ENCODE measurements around the gene CENPK.
A peak's percentile ranks its signal among the peaks of the same experiment; 100 is the strongest.
"Not testable (repeated sequence)": the region's sequence is repeated elsewhere in the genome, so short reads cannot be mapped to it uniquely, and the experiment has no call there.

CENPK gene

GRCh38 chr5:65562731-65563701 is at the start of gene CENPK, which contains the start of gene PPWD1:
TSS of gene CENPK (minus strand) at chr5:65563168. CDS start at chr5:65554907, 8,261 bp downstream.
TSS of gene PPWD1 (plus strand) at chr5:65563296. CDS start at chr5:65563311, 15 bp downstream.
- peak; percentile 99 for ATAC-seq
- DNase-seq = peak; percentile 93

- DNase-seq (no peak), ATAC-seq (no peak)
These were observed 49.4 kb upstream of the CENPK start for GRCh38 chr5:65612298-65612907.

- ATAC-seq = no peak
These were observed 48.6 kb upstream of the CENPK start for GRCh38 chr5:65611524-65611923.

GRCh38 chr5:65601761-65602160 is 38.8 kb upstream of the CENPK start:
- ATAC-seq = not testable (repeated sequence)

More at GRCh38 chr5:65611524-65611923, 48.6 kb upstream of the CENPK start:
- no peak for DNase-seq

GRCh38 chr5:65588694-65589093 is 25.7 kb upstream of the CENPK start:
- no peak for DNase-seq
- ATAC-seq = no peak

More at GRCh38 chr5:65601761-65602160, 38.8 kb upstream of the CENPK start:
- not testable (repeated sequence) for DNase-seq

- DNase-seq (no peak), ATAC-seq (no peak)
These were observed 14.2 kb upstream of the CENPK start for GRCh38 chr5:65577141-65577540.

GRCh38 chr5:65570598-65571226 is 7.7 kb upstream of the CENPK start:
- ATAC-seq (no peak), DNase-seq (no peak)

- ATAC-seq = no peak
- DNase-seq = no peak
These were observed 3.5 kb upstream of the CENPK start for GRCh38 chr5:65566505-65566904.

- no peak for DNase-seq
These were observed 809 bp upstream of the CENPK start for GRCh38 chr5:65563777-65564176.

GRCh38 chr5:65556718-65557117 is 6.2 kb downstream of the CENPK start:
- ATAC-seq (no peak), DNase-seq (no peak)

More at GRCh38 chr5:65563777-65564176, 809 bp upstream of the CENPK start:
- no peak for ATAC-seq

- no peak for ATAC-seq
- no peak for DNase-seq
These were observed 6.8 kb downstream of the CENPK start for GRCh38 chr5:65556181-65556580.

GRCh38 chr5:65555287-65555686 is 7.7 kb downstream of the CENPK start:
- DNase-seq (no peak), ATAC-seq (no peak)

GRCh38 chr5:65553941-65554340 is 9.0 kb downstream of the CENPK start:
- DNase-seq (no peak), ATAC-seq (no peak)

GRCh38 chr5:65548281-65548680 is 14.7 kb downstream of the CENPK start:
- no peak for ATAC-seq
- no peak for DNase-seq

GRCh38 chr5:65546141-65546540 is 16.8 kb downstream of the CENPK start:
- DNase-seq (no peak), ATAC-seq (no peak)

GRCh38 chr5:65544473-65544872 is 18.5 kb downstream of the CENPK start:
- no peak for DNase-seq
- no peak for ATAC-seq

GRCh38 chr5:65539827-65540226 is 23.1 kb downstream of the CENPK start:
- DNase-seq (no peak), ATAC-seq (no peak)

- ATAC-seq (no peak), DNase-seq (no peak)
These were observed 27.4 kb downstream of the CENPK start for GRCh38 chr5:65535529-65535987.

- DNase-seq (no peak), ATAC-seq (no peak)
These were observed 32.1 kb downstream of the CENPK start for GRCh38 chr5:65530904-65531303.

GRCh38 chr5:65525726-65526125 is 37.2 kb downstream of the CENPK start:
- DNase-seq = no peak
- ATAC-seq = no peak

GRCh38 chr5:65512170-65512937 is 50.6 kb downstream of the CENPK start:
- DNase-seq (no peak), ATAC-seq (no peak)

GRCh38 chr5:65508978-65509377 is 54.0 kb downstream of the CENPK start:
- DNase-seq (no peak), ATAC-seq (no peak)
